Stimulated activated CD4-positive, alpha-beta T cell treated with anti-CD3 and anti-CD28 coated beads, Interleukin-4, amount 100 ng/mL, for 1 hour (primary cell): ENCODE results near the gene NDUFS8.

Experiments used
- DNase-seq: peaks from one replicate; pipeline ENCODE4 v3.0.0-alpha.2; 2020

The NDUFS8 gene

GRCh38 chr11:68016904-68017817 lies 13.3 kb upstream of the NDUFS8 start:
- DNase-seq = no peak

GRCh38 chr11:68017980-68018729 lies 12.3 kb upstream of the NDUFS8 start:
- no peak for DNase-seq

DNA sequence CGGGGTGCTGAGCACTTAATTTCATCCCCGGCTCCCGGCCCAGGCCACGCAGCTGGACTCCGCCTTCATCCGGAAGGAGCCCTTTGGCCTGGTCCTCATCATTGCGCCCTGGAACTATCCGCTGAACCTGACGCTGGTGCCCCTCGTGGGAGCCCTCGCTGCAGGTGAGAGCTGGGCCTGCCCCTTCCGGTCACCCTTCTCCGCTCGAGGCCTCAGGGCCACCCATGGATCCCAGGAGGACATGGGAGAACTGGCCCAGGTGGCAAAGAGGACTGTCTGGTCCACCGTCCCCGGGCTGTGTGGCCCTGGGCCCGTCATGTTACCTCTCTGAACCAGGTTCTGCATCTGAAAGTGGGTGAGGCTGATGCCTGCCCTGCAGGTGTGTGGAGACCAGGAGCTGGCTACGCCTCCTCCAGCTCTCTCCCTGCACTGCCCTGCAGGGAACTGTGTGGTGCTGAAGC lies 11.7 kb upstream of the NDUFS8 start:
- DNase-seq = no peak

DNA sequence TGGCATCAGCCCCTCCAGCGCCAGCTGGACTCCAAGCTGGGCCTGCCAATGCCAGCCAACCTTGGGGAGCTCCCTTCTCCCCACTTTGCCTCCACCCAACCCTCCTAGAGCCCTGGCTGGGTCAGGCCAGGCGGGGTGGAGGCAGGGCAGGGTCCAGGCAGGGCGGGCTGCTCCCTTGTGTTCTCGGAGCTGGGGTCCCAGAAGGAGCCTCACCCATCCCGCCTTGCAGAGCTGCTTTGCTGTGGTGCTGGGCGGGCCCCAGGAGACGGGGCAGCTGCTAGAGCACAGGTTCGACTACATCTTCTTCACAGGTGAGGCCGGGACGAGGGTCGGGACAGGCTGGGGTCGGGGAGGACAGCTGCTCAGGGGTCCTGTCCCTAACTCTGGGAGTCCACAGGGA lies 11.0 kb upstream of the NDUFS8 start:
- no peak for DNase-seq

DNA sequence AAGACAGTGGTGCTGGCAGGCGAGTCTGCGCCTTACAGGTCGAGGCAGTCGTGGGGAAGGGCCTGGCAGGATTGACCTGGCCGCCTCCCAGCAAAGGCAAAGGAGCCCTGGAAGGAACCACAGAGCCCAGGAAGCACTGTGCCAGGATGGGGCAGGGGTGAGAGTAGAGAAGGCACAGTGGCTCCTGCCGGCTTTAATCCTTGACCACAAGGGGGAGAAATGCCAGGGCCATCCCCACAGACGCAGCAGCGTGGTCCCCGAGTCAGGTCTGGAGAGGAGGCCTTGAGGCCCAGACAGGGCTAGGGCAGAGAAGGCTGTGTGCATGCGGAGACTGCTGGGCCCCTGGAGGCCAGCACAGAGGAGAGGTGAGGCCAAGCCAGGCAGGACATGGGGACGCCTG lies 9.9 kb upstream of the NDUFS8 start:
- DNase-seq = no peak

GRCh38 chr11:68021167-68021787 lies 9.2 kb upstream of the NDUFS8 start:
- no peak for DNase-seq

DNA sequence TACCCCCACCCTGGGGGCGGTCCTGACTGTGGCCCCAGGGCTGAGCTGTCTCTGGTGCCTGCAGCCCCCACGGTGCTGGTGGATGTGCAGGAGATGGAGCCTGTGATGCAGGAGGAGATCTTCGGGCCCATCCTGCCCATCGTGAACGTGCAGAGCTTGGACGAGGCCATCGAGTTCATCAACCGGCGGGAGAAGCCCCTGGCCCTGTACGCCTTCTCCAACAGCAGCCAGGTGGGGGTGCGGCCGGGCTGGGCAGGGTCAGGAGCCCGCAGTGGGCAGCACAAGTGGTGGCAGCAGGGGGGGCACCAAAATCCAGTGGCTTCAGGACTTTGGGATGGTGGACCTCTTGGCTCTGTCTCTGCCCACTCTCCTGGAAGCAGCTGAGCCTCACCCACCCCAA lies 8.0 kb upstream of the NDUFS8 start:
- no peak for DNase-seq

GRCh38 chr11:68024508-68024907 lies 6.0 kb upstream of the NDUFS8 start:
- DNase-seq = no peak

DNA sequence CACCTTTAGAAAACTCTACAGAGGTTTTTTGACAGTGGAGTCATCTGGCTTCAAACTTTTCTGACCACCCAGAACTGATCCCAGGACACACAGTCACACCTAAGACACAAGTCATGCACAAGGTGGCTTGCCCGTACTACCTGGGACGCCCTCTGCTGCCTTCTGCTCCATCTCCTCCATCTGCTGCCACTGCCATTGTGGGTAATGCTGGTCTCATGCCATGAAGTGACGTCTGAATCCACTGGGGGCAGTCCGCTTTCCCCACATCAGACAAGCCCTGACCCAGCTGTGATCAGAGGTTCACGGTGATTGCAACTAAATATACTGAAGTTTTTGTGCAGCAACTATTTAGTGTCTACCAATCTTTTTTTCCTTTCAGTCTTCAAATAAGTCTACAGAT lies 5.4 kb upstream of the NDUFS8 start:
- no peak for DNase-seq

DNA sequence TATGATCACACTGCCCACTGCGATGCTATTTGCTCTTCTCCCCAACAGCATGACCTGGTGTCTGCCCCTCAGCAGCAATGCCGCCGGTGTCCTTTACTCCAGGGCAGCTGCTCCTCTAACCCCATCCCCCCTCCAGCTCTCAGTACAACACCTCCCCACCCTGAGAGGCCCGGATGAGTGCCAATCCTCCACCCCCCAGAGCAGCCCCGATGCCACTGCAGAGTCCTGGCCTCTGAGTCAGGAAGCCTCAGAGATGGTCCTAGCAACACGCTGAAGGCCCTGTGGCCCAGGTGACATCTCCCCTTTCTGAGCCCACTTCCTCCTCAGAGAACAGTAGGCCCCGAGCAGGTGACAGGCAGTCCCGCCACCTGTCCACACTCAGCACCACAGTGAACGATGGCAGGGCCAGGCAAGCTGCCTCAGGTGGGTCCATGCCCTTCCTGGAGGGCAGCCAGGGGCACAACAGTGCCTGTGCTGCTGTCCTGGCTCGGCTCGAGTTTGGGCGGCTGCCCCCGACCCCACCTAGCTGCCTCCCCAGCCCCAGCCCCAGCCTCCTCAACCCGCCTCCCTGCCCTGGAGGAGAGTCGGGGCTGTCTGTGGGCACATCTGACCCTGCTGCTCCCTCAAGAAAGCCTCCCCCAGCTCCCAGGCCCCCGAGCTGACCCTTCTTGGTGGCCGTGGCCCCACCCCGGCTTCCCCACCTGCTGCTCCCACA lies 3.9 kb upstream of the NDUFS8 start:
- DNase-seq = no peak

DNA sequence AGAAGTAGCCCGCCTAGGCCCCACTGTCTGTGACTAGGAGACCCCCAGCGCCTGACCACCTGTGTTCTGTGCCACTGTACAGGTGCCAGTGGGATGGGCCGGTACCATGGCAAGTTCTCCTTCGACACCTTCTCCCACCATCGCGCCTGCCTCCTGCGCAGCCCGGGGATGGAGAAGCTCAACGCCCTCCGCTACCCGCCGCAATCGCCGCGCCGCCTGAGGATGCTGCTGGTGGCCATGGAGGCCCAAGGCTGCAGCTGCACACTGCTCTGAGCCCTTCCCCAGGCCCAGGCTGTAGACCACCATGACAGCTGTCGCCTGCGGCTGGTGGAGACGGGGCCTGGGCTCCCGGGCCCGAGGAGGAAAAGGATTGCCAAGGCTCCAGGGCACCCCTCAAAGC lies 2.8 kb upstream of the NDUFS8 start:
- DNase-seq = no peak

DNA sequence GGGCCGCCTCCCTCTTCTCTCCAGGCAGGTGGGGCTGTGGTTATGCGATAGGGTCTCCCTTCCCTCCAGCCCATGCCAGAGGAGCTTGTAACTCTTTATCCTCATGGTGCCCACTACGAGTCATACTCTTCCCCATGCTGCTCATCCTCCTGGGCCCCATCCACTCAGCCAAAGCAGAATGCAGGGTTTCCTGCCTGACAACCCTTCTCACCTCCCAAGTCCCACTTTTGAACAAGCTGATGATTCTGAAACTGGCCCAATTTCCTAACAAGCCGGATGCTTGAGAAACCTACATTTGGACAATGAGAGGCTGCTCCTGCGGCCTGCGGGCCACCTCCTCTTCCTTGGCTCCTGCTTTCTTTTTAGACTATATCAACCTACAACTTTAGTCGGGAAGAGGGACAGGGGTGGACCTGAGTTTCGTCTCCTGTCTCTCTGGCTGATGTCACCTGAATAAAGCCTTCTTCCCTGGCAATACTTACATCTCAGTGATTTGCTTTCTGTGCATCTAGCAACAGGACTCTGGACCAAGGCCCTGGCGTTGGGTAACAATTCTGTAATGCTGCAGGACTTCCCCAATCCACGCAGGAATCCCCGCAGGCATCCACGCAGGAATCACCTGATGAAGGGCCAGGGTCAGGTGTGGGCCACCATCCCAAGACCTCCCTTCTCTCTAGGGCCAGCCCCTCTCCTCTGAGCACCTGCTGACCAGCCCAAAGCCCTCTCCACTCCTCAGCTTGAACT lies 1.5 kb upstream of the NDUFS8 start:
- DNase-seq = no peak

GRCh38 chr11:68031144-68031464 lies 623 bp downstream of the NDUFS8 start:
- no peak for DNase-seq

- DNase-seq = no peak
Measured at GRCh38 chr11:68032003-68032402, 1.5 kb downstream of the NDUFS8 start.

DNA sequence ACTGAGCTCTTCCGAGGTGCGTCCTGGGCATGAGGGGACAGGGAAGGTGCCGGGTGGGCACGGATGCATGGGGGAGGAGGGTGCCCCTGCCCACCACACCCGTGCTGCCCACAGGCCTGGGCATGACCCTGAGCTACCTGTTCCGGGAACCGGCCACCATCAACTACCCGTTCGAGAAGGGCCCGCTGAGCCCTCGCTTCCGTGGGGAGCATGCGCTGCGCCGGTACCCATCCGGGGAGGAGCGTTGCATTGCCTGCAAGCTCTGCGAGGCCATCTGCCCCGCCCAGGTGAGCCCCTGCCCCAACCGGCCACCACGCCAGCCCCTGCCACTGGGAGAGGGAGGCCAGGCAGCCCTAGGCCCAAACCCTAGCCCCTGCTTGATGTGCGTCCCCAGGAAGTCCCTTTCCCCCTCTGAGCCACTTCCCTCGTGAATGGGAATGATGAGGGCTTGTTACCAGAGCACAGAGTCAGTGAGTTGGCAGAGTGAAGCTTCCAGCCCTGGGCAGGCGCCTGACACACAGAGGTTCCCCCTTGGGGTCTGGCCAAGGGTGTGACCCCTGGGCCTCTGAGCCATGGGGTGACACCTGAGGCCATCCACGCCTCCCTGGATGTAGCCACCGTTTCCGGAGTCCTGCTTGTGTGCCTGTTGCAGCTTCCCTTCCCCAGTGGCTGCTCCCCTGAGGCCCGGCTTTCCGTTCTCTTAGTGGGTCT lies 2.7 kb downstream of the NDUFS8 start:
- no peak for DNase-seq

DNA sequence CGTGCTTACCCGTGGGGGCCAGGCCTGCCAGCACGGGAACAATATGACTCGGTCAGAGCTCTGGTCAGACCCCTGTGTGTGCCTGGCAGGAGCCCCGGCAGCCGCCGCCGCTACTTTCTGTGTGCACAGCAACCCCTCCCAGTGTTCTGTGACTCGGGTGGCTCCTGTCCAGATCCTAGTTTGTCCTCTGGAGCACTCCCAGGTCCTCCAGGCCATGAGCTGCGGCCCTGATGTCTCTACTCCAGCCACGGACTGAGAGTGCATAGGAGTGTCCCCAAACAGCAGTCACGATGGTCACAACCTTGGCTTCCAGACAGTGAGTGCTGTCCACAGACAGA lies 3.2 kb downstream of the NDUFS8 start:
- DNase-seq = no peak

- no peak for DNase-seq
Measured at GRCh38 chr11:68035266-68035876, 4.9 kb downstream of the NDUFS8 start.

GRCh38 chr11:68036141-68036716 lies 5.7 kb downstream of the NDUFS8 start:
- no peak for DNase-seq

DNA sequence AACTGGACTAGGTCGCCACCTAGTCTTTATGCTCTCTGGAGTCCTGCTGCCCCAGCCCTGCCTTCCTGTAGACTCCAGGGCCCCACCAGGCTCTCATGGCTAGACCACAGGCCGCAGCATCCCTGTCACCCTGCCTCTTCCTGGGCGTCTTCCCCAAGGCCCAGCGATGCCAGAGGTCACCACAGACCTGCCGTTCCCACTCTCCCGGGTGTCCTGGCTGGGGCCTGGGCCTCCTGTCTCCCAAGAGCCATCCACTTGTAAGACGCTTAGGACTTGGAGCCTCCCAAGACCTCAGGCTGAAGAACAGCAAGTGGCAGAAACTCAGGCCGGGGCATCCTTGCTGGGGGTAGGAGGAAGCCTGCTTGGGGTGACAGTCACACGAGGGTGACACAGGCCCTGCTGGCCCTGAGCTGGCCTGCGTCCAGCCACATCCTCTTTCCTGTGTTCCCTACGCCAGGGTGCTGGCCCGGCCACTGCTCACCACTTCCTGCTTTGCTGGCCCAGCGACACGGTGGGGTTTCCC lies 6.3 kb downstream of the NDUFS8 start:
- DNase-seq = no peak

DNA sequence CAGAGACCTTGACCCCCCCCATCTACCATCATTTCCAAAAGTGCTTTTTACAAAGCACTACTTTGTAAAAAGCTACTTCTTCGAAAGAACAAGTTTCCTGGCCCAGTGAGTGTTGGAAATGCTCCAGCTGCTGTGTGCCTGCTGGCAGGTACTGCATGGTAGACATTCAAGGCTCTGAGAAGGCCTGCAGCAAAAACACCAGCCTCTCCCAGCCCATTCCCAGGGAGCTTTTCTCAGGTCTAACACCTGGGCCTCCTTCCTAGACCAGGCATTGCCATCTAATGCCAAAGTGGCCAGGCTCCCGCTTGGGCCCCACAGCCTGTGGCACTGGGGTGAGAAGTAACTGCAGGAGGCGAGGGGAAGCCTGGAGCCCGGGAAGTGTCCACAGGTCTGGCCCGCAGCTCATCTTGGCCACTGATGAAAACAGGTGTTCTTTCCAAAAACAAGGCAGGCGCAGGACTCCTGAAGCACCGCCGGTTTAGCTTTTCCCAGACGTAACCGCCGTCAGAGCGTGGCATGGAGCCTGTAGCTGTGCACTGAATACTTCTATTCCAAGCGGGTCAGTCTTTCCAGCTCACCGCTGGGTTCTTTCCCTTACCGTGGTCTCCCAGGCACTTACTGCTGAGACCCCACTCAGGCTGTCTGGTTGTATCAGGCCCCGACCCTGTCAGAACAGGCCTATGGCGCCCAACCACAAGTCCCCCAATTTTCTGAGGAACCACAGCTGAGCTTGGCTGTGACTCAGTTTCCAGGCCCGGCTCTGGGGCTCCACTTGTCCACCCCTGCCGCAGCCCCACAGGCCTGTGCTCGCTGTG lies 7.1 kb downstream of the NDUFS8 start:
- no peak for DNase-seq
